K562 (cell line): ENCODE results near the gene RPF1. TPM values are rescaled to one million over a fixed set of nuclear protein-coding genes. Genes with fewer than 3 reads are reported as not detected.

Experiments
- ELF1 ChIP-seq: fragments of 200-800 bp; sonication (Bioruptor generic); IDR thresholded peaks from 2 replicates; pipeline ENCODE4 v1.6.1; 2016; ENCODE audit warnings: missing genetic modification characterization, missing compliant biosample characterization
- HOMEZ ChIP-seq: fragments of 250-450 bp; sonication (Bioruptor Pico); IDR thresholded peaks from 2 replicates; pipeline ENCODE4 v1.4.0; 2020; ENCODE audit warnings: mild to moderate bottlenecking, moderate library complexity
- ILF3 ChIP-seq: fragments of 450-650 bp; IDR thresholded peaks from 2 replicates; pipeline ENCODE4 v1.6.1; 2018; ENCODE audit warnings: antibody characterized with exemption, mild to moderate bottlenecking, moderate library complexity, borderline replicate concordance
- JUND ChIP-seq, 2 experiments: IDR thresholded peaks; 2 replicates in 1 of 2; 3 replicates in 1 of 2; pipeline ENCODE4 v1.6.1; 2011; ENCODE audit warnings: borderline replicate concordance in 2 of 2, low read depth in 2 of 2, low read length in 2 of 2, improper control_type of control experiment in 1 of 2, missing biosample characterization in 1 of 2, missing genetic modification characterization in 1 of 2, missing genetic modification reagents in 1 of 2
- NCOA1 ChIP-seq: fragments of 450-650 bp; IDR thresholded peaks from 2 replicates; pipeline ENCODE4 v1.6.1; 2016; ENCODE audit warnings: low read depth
- NR3C1 ChIP-seq: sonication (generic); formaldehyde crosslinking; IDR thresholded peaks from 2 replicates; pipeline ENCODE4 v1.8.1; 2022; ENCODE audit warnings: missing genetic modification reagents
- POLR2G ChIP-seq: fragments of 200-400 bp; formaldehyde crosslinking; IDR thresholded peaks from 2 replicates; pipeline ENCODE4 v1.6.1; 2017; ENCODE audit warnings: low read depth, mild to moderate bottlenecking, antibody characterized with exemption, low read length, moderate library complexity
- RHOXF2B ChIP-seq: fragments of 250-450 bp; sonication (Bioruptor Pico); conservative IDR thresholded peaks from 2 replicates; pipeline ENCODE4 v1.5.1; 2021
- ZNF134 ChIP-seq: fragments of 250-450 bp; sonication (Bioruptor Pico); conservative IDR thresholded peaks from 2 replicates; pipeline ENCODE4 v1.4.0; 2020
- ZNF197 ChIP-seq: fragments of 200-800 bp; sonication (Bioruptor generic); IDR thresholded peaks from 2 replicates; pipeline ENCODE4 v1.6.1; 2016; ENCODE audit warnings: low read depth, missing genetic modification characterization, missing compliant biosample characterization
- polyA plus RNA-seq, 8 experiments: library from polyadenylated mRNA; depleted of rRNA in 4 of 8; stranded (reverse) in 5 of 8; unstranded in 3 of 8; fragments of >200 nt; fragmentation: Nextera tagmentation in 2 of 8; fragmentation: Illumina TruSeq in 1 of 8; extraction: Ambion mirVana in 2 of 8; extraction: Trizol in 1 of 8; gene quantifications; 2 replicates each; pipeline versions ENCODE4 v1.2.1 to v1.2.3, GENCODE V29; 2011 to 2014; ENCODE audit warnings: inconsistent platforms in 1 of 8, missing spikeins in 1 of 8
- total RNA-seq, 7 experiments: library from RNA; depleted of rRNA in 6 of 7; stranded (reverse); fragments of >200 nt in 6 of 7; fragmentation: Illumina TruSeq in 2 of 7; extraction: Trizol in 2 of 7; gene quantifications; 2 replicates each; pipeline versions ENCODE4 v1.2.1 to v1.2.3, GENCODE V29; 2011 to 2021; ENCODE audit warnings: low replicate concordance in 1 of 7
- TF ChIP-seq, protein P1 (sequence below): fragments of 450-650 bp; formaldehyde crosslinking; IDR thresholded peaks from 2 replicates; pipeline ENCODE4 v1.4.0; 2020; ENCODE audit warnings: mild to moderate bottlenecking, moderate library complexity
- TF ChIP-seq, protein P2 (sequence below): IDR thresholded peaks from 3 replicates; pipeline ENCODE4 v1.6.1; 2011; ENCODE audit warnings: borderline replicate concordance, mild to moderate bottlenecking, moderate library complexity; ENCODE audit not compliant: insufficient read length; ENCODE audit errors: extremely low read depth
- TF ChIP-seq, protein P3 (sequence below): fragments of 450-650 bp; IDR thresholded peaks from 2 replicates; pipeline ENCODE4 v1.6.1; 2017; ENCODE audit warnings: mild to moderate bottlenecking, moderate library complexity
- TF ChIP-seq, protein P4 (sequence below): fragments of 250-450 bp; sonication (Bioruptor Pico); IDR thresholded peaks from 2 replicates; pipeline ENCODE4 v1.4.0; 2020
- TF ChIP-seq, protein P5 (sequence below): sonication (generic); formaldehyde crosslinking; IDR thresholded peaks from 2 replicates; pipeline ENCODE4 v1.8.0; 2023; ENCODE audit warnings: mild to moderate bottlenecking, missing genetic modification reagents

The RPF1 gene
- total and polyA plus RNA-seq, 9 of the 15 experiments (the other 6 are each of a cell fraction or from before 2014, with no cell fraction given), result 52.4 to 156 (median 90.2) TPM

DNA sequence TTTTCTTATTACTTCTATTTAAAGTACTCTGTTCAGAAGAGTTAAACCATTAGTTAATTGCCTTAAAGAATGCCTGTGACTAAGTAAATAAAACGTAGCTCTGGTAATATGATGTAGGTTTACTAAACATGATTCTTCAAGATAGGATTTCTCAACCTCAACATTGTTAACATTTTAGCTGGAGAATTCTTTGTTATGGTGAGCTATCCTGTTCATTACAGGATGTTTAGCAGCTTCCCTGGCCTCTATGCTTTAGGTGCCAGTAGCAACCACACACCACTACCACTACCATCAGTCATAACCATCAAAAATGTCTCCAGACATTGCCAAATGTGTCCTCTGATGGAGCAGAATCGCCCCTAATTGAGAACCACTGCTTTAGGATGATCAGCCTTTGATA lies 10.7 kb downstream of the RPF1 start (continued):
- TF ChIP-seq, protein P1, sequence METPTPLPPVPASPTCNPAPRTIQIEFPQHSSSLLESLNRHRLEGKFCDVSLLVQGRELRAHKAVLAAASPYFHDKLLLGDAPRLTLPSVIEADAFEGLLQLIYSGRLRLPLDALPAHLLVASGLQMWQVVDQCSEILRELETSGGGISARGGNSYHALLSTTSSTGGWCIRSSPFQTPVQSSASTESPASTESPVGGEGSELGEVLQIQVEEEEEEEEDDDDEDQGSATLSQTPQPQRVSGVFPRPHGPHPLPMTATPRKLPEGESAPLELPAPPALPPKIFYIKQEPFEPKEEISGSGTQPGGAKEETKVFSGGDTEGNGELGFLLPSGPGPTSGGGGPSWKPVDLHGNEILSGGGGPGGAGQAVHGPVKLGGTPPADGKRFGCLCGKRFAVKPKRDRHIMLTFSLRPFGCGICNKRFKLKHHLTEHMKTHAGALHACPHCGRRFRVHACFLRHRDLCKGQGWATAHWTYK (CRISPR knock-in tag), result no peak
- TF ChIP-seq JUND (IDR thresholded peaks at IDR 0.05; ENCODE audit: borderline replicate concordance, low read depth, low read length) (no peak), JUND (tag; IDR thresholded peaks at IDR 0.05; ENCODE audit: borderline replicate concordance, low read depth, low read length) (no peak), RHOXF2B (no peak), NCOA1 (no peak), ILF3 (no peak), ZNF197 (CRISPR knock-in tag) (no peak), ELF1 (tag) (no peak), HOMEZ (no peak), POLR2G (no peak), NR3C1 (no peak), ZNF134 (CRISPR knock-in tag) (no peak)
- TF ChIP-seq, protein P2, sequence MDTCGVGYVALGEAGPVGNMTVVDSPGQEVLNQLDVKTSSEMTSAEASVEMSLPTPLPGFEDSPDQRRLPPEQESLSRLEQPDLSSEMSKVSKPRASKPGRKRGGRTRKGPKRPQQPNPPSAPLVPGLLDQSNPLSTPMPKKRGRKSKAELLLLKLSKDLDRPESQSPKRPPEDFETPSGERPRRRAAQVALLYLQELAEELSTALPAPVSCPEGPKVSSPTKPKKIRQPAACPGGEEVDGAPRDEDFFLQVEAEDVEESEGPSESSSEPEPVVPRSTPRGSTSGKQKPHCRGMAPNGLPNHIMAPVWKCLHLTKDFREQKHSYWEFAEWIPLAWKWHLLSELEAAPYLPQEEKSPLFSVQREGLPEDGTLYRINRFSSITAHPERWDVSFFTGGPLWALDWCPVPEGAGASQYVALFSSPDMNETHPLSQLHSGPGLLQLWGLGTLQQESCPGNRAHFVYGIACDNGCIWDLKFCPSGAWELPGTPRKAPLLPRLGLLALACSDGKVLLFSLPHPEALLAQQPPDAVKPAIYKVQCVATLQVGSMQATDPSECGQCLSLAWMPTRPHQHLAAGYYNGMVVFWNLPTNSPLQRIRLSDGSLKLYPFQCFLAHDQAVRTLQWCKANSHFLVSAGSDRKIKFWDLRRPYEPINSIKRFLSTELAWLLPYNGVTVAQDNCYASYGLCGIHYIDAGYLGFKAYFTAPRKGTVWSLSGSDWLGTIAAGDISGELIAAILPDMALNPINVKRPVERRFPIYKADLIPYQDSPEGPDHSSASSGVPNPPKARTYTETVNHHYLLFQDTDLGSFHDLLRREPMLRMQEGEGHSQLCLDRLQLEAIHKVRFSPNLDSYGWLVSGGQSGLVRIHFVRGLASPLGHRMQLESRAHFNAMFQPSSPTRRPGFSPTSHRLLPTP, result no peak
- TF ChIP-seq, protein P3, sequence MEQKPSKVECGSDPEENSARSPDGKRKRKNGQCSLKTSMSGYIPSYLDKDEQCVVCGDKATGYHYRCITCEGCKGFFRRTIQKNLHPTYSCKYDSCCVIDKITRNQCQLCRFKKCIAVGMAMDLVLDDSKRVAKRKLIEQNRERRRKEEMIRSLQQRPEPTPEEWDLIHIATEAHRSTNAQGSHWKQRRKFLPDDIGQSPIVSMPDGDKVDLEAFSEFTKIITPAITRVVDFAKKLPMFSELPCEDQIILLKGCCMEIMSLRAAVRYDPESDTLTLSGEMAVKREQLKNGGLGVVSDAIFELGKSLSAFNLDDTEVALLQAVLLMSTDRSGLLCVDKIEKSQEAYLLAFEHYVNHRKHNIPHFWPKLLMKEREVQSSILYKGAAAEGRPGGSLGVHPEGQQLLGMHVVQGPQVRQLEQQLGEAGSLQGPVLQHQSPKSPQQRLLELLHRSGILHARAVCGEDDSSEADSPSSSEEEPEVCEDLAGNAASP, result no peak
- TF ChIP-seq, protein P4, sequence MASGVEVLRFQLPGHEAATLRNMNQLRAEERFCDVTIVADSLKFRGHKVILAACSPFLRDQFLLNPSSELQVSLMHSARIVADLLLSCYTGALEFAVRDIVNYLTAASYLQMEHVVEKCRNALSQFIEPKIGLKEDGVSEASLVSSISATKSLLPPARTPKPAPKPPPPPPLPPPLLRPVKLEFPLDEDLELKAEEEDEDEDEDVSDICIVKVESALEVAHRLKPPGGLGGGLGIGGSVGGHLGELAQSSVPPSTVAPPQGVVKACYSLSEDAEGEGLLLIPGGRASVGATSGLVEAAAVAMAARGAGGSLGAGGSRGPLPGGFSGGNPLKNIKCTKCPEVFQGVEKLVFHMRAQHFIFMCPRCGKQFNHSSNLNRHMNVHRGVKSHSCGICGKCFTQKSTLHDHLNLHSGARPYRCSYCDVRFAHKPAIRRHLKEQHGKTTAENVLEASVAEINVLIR (CRISPR knock-in tag), result no peak
- TF ChIP-seq, protein P5, sequence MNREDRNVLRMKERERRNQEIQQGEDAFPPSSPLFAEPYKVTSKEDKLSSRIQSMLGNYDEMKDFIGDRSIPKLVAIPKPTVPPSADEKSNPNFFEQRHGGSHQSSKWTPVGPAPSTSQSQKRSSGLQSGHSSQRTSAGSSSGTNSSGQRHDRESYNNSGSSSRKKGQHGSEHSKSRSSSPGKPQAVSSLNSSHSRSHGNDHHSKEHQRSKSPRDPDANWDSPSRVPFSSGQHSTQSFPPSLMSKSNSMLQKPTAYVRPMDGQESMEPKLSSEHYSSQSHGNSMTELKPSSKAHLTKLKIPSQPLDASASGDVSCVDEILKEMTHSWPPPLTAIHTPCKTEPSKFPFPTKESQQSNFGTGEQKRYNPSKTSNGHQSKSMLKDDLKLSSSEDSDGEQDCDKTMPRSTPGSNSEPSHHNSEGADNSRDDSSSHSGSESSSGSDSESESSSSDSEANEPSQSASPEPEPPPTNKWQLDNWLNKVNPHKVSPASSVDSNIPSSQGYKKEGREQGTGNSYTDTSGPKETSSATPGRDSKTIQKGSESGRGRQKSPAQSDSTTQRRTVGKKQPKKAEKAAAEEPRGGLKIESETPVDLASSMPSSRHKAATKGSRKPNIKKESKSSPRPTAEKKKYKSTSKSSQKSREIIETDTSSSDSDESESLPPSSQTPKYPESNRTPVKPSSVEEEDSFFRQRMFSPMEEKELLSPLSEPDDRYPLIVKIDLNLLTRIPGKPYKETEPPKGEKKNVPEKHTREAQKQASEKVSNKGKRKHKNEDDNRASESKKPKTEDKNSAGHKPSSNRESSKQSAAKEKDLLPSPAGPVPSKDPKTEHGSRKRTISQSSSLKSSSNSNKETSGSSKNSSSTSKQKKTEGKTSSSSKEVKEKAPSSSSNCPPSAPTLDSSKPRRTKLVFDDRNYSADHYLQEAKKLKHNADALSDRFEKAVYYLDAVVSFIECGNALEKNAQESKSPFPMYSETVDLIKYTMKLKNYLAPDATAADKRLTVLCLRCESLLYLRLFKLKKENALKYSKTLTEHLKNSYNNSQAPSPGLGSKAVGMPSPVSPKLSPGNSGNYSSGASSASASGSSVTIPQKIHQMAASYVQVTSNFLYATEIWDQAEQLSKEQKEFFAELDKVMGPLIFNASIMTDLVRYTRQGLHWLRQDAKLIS (CRISPR knock-in tag), result no peak
